HepG2 (cell line): ENCODE data around the gene C16orf87. TPM values are rescaled to one million over a fixed set of nuclear protein-coding genes. Genes with fewer than 3 reads are reported as not detected.

ENCODE experiments used
- AGO1 ChIP-seq: fragments of 200-400 bp; formaldehyde crosslinking; IDR thresholded peaks from 2 replicates; pipeline ENCODE4 v1.6.1; 2017; ENCODE audit warnings: mild to moderate bottlenecking, low read depth, low read length, moderate library complexity; ENCODE audit not compliant: poor library complexity, severe bottlenecking
- CREBL2 ChIP-seq: sonication (generic); formaldehyde crosslinking; IDR thresholded peaks from 2 replicates; pipeline ENCODE4 v1.8.1; 2023; ENCODE audit warnings: missing genetic modification reagents, mild to moderate bottlenecking, borderline replicate concordance
- FOXP1 ChIP-seq, 2 experiments: fragments of 450-650 bp in 1 of 2; IDR thresholded peaks; 2 replicates each; pipeline ENCODE4 v1.6.1; 2017 to 2018; ENCODE audit warnings: antibody characterized with exemption in 1 of 2
- KLF11 ChIP-seq: IDR thresholded peaks from 2 replicates; pipeline ENCODE4 v1.6.1; 2016; ENCODE audit warnings: missing compliant biosample characterization
- MTF1 ChIP-seq: sonication (generic); formaldehyde crosslinking; IDR thresholded peaks from 2 replicates; pipeline ENCODE4 v1.5.0; 2020; ENCODE audit warnings: missing genetic modification reagents
- MYC ChIP-seq: sonication (generic); formaldehyde crosslinking; IDR thresholded peaks from 2 replicates; pipeline ENCODE4 v1.9.0; 2021; ENCODE audit warnings: missing genetic modification reagents, borderline replicate concordance
- NFE2 ChIP-seq: sonication (generic); formaldehyde crosslinking; IDR thresholded peaks from 2 replicates; pipeline ENCODE4 v1.4.0; 2020; ENCODE audit warnings: missing genetic modification reagents
- NR2F6 ChIP-seq, 2 experiments: IDR thresholded peaks; 2 replicates each; pipeline ENCODE4 v1.6.1; 2016; ENCODE audit warnings: antibody characterized with exemption in 1 of 2, mild to moderate bottlenecking in 1 of 2
- PITX1 ChIP-seq: sonication (generic); formaldehyde crosslinking; IDR thresholded peaks from 2 replicates; pipeline ENCODE4 v1.5.1; 2020; ENCODE audit warnings: mild to moderate bottlenecking, missing genetic modification reagents
- PLRG1 ChIP-seq: fragments of 450-650 bp; conservative IDR thresholded peaks from 2 replicates; pipeline ENCODE4 v1.6.1; 2016
- RFXAP ChIP-seq: sonication (generic); formaldehyde crosslinking; IDR thresholded peaks from 2 replicates; pipeline ENCODE4 v1.4.0; 2020; ENCODE audit warnings: missing genetic modification reagents, borderline replicate concordance
- RXRB ChIP-seq: IDR thresholded peaks from 2 replicates; pipeline ENCODE4 v1.6.1; 2016; ENCODE audit warnings: borderline replicate concordance, missing genetic modification reagents, missing compliant biosample characterization
- SKI ChIP-seq: fragments of 450-650 bp; IDR thresholded peaks from one replicate; pipeline ENCODE4 v1.6.1; 2018; ENCODE audit warnings: mild to moderate bottlenecking; ENCODE audit not compliant: partially characterized antibody
- ZBTB21 ChIP-seq: sonication (generic); formaldehyde crosslinking; IDR thresholded peaks from 2 replicates; pipeline ENCODE4 v1.4.0; 2020; ENCODE audit warnings: missing genetic modification reagents
- ZMAT3 ChIP-seq: sonication (generic); formaldehyde crosslinking; conservative IDR thresholded peaks from 2 replicates; pipeline ENCODE4 v1.7.0; 2021; ENCODE audit warnings: missing genetic modification reagents
- ZNF281 ChIP-seq: sonication (generic); formaldehyde crosslinking; IDR thresholded peaks from 2 replicates; pipeline ENCODE4 v1.4.0; 2020; ENCODE audit warnings: missing genetic modification reagents, borderline replicate concordance
- ZNF350 ChIP-seq: sonication (generic); formaldehyde crosslinking; IDR thresholded peaks from 2 replicates; pipeline ENCODE4 v1.4.0; 2020; ENCODE audit warnings: mild to moderate bottlenecking, low read depth, missing genetic modification reagents, borderline replicate concordance
- ZNF605 ChIP-seq: sonication (generic); formaldehyde crosslinking; IDR thresholded peaks from 2 replicates; pipeline ENCODE4 v1.8.0; 2022; ENCODE audit warnings: mild to moderate bottlenecking, missing genetic modification reagents
- ZNF672 ChIP-seq: sonication (generic); formaldehyde crosslinking; IDR thresholded peaks from 2 replicates; pipeline ENCODE4 v1.8.1; 2022; ENCODE audit warnings: missing genetic modification reagents
- ZNF775 ChIP-seq: sonication (generic); formaldehyde crosslinking; IDR thresholded peaks from 2 replicates; pipeline ENCODE4 v1.4.0; 2020; ENCODE audit warnings: missing genetic modification reagents, mild to moderate bottlenecking, moderate library complexity, borderline replicate concordance
- ZSCAN21 ChIP-seq: sonication (generic); formaldehyde crosslinking; IDR thresholded peaks from 2 replicates; pipeline ENCODE4 v1.8.0; 2022; ENCODE audit warnings: mild to moderate bottlenecking, missing genetic modification reagents, moderate library complexity, borderline replicate concordance
- ZSCAN31 ChIP-seq: sonication (generic); formaldehyde crosslinking; IDR thresholded peaks from 2 replicates; pipeline ENCODE4 v1.5.0; 2020; ENCODE audit warnings: low read depth, mild to moderate bottlenecking, missing genetic modification reagents
- ZZZ3 ChIP-seq: sonication (generic); formaldehyde crosslinking; IDR thresholded peaks from 2 replicates; pipeline ENCODE4 v1.4.0; 2020; ENCODE audit warnings: missing genetic modification reagents, mild to moderate bottlenecking, borderline replicate concordance
- polyA plus RNA-seq, 8 experiments: library from polyadenylated mRNA; depleted of rRNA in 3 of 8; stranded (reverse) in 7 of 8; unstranded in 1 of 8; fragments of >200 nt; fragmentation: Illumina TruSeq in 4 of 8; extraction: Trizol in 4 of 8; gene quantifications; 2 replicates each; pipeline versions ENCODE4 v1.2.1 to v1.2.3, GENCODE V29; 2011 to 2016; ENCODE audit warnings: low read depth in 4 of 8, missing spikeins in 1 of 8, mixed read lengths in 1 of 8; ENCODE audit not compliant: insufficient read depth in 1 of 8
- total RNA-seq, 5 experiments: library from RNA; depleted of rRNA; stranded (reverse); fragments of >200 nt; fragmentation: Illumina TruSeq; extraction: Trizol; gene quantifications; 2 replicates each; pipeline ENCODE4 v1.2.3, GENCODE V29; 2016; ENCODE audit warnings: low read depth in 1 of 5
- TF ChIP-seq, protein P1 (sequence below): fragments of 450-650 bp; IDR thresholded peaks from 2 replicates; pipeline ENCODE4 v1.6.1; 2017; ENCODE audit warnings: mild to moderate bottlenecking

The C16orf87 gene
- total and polyA plus RNA-seq, 2 of the 13 experiments (the other 11 are each of a cell fraction or from before 2014, with no cell fraction given): 8.6 to 19.5 TPM

DNA sequence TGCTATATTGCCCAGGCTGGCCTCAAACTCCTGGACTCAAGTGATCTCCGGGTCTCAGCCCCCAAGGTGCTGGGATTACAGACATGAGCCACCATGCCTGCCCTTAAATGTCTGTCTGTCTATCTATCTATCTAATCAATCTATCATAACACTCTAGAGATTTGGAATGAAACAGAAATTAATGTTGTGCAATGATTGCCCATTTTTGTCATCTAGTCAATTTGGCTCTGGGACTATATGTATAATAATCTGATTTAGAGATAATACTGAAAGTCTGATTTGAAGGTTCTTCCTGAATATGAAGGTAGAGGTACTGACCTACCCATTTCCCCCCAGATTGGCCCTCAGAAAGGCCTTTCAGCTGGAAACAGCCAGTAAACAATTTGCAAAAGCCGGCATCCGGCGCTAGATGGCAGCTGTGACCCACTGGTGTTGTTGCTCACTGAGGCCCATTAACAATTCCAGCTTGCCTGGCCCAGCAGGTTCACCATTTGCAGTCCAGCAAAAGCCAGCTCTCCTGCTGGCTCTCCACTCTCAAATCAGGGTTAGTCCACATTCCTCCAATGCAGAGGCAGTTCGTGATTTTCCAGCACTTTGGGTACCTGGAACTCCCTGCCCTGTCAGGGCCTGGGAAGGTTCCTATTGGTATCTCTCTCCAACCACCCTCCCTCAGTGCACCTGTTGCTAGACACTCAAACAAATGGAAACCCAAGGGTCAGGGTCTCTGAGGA lies 22.9 kb upstream of the C16orf87 start (continued):
- TF ChIP-seq, protein P1, sequence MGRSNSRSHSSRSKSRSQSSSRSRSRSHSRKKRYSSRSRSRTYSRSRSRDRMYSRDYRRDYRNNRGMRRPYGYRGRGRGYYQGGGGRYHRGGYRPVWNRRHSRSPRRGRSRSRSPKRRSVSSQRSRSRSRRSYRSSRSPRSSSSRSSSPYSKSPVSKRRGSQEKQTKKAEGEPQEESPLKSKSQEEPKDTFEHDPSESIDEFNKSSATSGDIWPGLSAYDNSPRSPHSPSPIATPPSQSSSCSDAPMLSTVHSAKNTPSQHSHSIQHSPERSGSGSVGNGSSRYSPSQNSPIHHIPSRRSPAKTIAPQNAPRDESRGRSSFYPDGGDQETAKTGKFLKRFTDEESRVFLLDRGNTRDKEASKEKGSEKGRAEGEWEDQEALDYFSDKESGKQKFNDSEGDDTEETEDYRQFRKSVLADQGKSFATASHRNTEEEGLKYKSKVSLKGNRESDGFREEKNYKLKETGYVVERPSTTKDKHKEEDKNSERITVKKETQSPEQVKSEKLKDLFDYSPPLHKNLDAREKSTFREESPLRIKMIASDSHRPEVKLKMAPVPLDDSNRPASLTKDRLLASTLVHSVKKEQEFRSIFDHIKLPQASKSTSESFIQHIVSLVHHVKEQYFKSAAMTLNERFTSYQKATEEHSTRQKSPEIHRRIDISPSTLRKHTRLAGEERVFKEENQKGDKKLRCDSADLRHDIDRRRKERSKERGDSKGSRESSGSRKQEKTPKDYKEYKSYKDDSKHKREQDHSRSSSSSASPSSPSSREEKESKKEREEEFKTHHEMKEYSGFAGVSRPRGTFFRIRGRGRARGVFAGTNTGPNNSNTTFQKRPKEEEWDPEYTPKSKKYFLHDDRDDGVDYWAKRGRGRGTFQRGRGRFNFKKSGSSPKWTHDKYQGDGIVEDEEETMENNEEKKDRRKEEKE: no peak
- TF ChIP-seq KLF11 (CRISPR knock-in tag): 0 out of 2 replicates have a peak, but pooled peaks have one; percentile 36
- peak; percentile 51; the same call in 1 of the 2 replicates for TF ChIP-seq ZSCAN31 (CRISPR knock-in tag)
- no peak for TF ChIP-seq ZNF605
- TF ChIP-seq MTF1 (CRISPR knock-in tag): no peak
- no peak for TF ChIP-seq ZSCAN21
- no peak for TF ChIP-seq NFE2 (CRISPR knock-in tag)
- TF ChIP-seq ZZZ3 (CRISPR knock-in tag): no peak
- peak; percentile 62; the same call in 1 of the 2 replicates for TF ChIP-seq RXRB
- TF ChIP-seq PITX1 (CRISPR knock-in tag): peak; percentile 61; the same call in 1 of the 2 replicates
- TF ChIP-seq ZBTB21 (CRISPR knock-in tag): no peak
- TF ChIP-seq FOXP1 (IDR thresholded peaks at IDR 0.05): no peak
- TF ChIP-seq FOXP1 (CRISPR knock-in tag; IDR thresholded peaks at IDR 0.05): peak; percentile 40; the same call in 1 of the 2 replicates
- no peak for TF ChIP-seq ZNF672 (CRISPR knock-in tag)
- no peak for TF ChIP-seq ZMAT3 (CRISPR knock-in tag)
- no peak for TF ChIP-seq ZNF281 (CRISPR knock-in tag)
- no peak for TF ChIP-seq PLRG1
- no peak for TF ChIP-seq AGO1
- peak; percentile 50; the same call in 1 of the 2 replicates for TF ChIP-seq ZNF350 (CRISPR knock-in tag)
- no peak for TF ChIP-seq MYC (CRISPR knock-in tag)
- no peak for TF ChIP-seq ZNF775 (CRISPR knock-in tag)
- TF ChIP-seq NR2F6 (IDR thresholded peaks at IDR 0.05): 0 out of 2 replicates have a peak, but pooled peaks have one; percentile 39
- peak; percentile 61; the same call in 1 of the 2 replicates for TF ChIP-seq NR2F6 (CRISPR knock-in tag; IDR thresholded peaks at IDR 0.05)
- TF ChIP-seq CREBL2 (CRISPR knock-in tag): no peak
- no peak for TF ChIP-seq SKI
- no peak; the same call in 1 of the 2 replicates for TF ChIP-seq RFXAP (CRISPR knock-in tag)
